Measurements from ENCODE around the gene MRGPRG.

The MRGPRG gene

DNA sequence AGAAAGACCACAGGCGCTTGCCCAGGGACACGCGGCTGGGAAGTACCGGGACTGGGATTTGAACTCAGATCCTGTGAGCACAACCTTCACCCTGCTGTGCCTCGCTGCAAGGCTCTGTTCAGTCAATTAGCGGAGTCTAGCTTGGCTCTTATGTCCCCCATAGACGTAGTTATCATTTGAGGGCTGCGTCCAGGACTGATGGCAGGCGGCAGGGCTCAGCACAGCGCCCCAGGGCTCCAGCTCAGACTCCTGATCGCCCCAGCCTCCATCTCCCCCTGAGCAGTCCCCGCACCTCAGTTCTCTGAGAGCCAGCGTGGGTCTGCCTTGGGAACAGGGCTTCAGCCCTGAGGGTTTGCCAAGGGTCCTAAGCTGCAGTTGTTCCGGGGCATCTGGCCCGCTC lies 19.8 kb downstream of the MRGPRG start:
- no peak for FAIRE-seq
- TF ChIP-seq, protein P1, sequence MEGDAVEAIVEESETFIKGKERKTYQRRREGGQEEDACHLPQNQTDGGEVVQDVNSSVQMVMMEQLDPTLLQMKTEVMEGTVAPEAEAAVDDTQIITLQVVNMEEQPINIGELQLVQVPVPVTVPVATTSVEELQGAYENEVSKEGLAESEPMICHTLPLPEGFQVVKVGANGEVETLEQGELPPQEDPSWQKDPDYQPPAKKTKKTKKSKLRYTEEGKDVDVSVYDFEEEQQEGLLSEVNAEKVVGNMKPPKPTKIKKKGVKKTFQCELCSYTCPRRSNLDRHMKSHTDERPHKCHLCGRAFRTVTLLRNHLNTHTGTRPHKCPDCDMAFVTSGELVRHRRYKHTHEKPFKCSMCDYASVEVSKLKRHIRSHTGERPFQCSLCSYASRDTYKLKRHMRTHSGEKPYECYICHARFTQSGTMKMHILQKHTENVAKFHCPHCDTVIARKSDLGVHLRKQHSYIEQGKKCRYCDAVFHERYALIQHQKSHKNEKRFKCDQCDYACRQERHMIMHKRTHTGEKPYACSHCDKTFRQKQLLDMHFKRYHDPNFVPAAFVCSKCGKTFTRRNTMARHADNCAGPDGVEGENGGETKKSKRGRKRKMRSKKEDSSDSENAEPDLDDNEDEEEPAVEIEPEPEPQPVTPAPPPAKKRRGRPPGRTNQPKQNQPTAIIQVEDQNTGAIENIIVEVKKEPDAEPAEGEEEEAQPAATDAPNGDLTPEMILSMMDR (IDR thresholded peaks at IDR 0.05; ENCODE audit: insufficient read depth, missing control alignments): no peak
- DNase-seq (ENCODE audit: insufficient read length, low spot score): no peak

DNA sequence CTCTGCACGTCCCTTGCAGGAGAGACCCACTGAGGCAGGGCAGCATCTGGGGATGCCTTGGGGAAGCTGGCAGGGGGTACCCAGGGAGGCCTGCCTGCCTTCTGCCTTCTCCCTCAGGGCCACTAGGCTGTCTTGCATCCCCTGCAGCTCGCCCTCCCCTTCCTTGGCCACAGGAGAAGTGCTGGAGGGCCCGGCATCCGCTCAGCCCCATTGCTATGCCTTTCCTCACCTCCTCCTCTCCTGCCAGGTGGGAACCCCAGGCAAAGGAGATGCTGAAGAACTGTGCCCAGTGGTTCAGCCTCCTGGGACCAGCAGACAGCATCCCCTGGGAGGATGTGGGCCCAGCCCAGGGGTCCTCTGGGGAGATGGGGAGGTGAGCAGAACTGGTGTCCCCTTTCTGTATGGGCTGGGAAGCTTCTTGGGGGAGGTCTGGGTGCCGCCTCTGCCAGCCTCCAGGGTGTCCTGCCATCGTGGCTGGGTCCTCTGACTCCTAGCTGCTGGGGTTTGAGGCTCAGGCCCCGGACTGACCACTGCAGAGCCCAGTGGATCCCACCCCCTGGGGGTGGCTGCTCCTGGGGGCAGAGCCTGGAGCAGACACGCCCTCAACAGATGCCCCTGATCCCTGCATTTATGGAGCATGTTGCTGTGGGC lies 20.6 kb downstream of the MRGPRG start:
- FAIRE-seq (no peak), DNase-seq (ENCODE audit: insufficient read length, low spot score) (no peak)
- TF ChIP-seq, protein P1 (IDR thresholded peaks at IDR 0.05; ENCODE audit: insufficient read depth, missing control alignments): no peak

DNA sequence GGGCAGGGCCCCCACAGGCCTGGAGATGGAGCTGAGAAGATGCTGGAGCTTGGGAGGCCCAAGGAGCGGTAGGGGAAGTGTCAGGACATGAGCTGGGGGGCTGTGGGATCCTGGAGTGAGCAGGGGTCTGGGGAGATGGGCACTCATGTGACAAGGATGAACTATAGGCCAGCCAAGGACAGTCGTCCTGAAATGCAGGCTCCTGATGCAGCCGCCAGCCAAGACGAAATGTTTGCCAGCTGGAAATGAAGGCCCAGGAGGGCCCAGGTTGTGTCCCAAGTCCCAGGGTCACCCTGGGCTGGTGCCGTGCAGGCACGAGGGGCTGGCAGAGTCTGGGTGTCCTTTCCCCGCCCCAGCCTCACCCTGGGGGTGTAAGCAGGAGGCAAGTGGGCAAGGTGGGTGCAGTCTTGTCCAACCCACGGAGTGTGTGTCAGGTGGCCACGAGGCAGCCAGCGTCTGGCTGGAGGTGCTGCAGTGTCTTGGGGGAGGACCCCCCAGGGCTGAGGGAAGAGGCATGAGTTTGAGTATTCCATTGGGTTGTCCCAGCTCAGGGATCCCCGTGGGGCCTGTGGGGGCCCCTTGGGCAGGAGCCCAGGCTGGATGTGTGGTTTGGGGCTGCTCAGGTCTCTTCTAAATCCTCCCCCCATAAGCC lies 21.4 kb downstream of the MRGPRG start:
- no peak for FAIRE-seq
- no peak for DNase-seq (ENCODE audit: insufficient read length, low spot score)
- TF ChIP-seq, protein P1 (IDR thresholded peaks at IDR 0.05; ENCODE audit: insufficient read depth, missing control alignments): no peak

DNA sequence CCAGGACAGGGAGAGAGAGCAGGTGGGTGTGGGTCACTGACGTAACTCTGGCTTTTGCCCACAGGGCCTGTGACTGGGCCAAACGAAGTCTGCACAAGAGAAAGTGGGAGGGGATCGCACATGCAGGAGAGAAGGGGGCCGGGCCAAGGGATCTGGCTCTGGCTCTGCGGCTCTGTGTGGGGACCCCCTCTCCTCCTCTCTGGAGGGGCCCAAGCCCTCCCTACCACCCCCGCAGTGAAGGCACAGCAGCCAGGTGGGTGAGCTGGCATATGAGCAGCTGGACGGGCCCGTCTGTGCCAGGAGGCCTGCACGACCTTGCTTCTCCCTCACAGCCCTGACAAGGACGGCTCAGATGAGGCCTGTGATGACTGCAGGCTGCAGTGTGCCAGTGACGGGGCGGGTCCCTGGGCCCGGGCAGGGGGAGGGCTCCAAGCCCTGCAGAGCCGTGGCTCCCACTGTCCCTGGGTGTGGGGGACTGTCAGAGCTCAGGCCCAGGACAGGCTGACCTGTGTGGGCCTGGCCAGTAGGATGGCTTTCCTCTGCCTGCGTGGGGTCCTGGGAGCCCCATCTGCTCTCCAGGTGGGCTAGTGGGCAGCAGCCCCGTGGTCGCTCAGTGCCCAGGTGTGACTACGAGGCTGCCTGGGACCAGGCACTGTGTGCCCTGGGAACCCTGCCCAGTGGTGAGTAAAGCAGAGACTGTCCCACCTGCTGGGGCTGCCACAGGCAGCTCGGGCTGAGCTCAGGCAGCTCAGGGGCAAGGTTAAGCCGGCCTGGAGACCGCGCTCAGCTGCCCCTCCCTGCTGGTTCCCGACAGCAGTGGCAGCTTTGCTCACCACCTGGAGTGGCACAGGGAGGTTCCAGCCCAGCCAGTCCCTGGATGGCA lies 22.2 kb downstream of the MRGPRG start:
- FAIRE-seq: no peak
- DNase-seq (ENCODE audit: insufficient read length, low spot score): no peak
- TF ChIP-seq, protein P1 (IDR thresholded peaks at IDR 0.05; ENCODE audit: insufficient read depth, missing control alignments): no peak

DNA sequence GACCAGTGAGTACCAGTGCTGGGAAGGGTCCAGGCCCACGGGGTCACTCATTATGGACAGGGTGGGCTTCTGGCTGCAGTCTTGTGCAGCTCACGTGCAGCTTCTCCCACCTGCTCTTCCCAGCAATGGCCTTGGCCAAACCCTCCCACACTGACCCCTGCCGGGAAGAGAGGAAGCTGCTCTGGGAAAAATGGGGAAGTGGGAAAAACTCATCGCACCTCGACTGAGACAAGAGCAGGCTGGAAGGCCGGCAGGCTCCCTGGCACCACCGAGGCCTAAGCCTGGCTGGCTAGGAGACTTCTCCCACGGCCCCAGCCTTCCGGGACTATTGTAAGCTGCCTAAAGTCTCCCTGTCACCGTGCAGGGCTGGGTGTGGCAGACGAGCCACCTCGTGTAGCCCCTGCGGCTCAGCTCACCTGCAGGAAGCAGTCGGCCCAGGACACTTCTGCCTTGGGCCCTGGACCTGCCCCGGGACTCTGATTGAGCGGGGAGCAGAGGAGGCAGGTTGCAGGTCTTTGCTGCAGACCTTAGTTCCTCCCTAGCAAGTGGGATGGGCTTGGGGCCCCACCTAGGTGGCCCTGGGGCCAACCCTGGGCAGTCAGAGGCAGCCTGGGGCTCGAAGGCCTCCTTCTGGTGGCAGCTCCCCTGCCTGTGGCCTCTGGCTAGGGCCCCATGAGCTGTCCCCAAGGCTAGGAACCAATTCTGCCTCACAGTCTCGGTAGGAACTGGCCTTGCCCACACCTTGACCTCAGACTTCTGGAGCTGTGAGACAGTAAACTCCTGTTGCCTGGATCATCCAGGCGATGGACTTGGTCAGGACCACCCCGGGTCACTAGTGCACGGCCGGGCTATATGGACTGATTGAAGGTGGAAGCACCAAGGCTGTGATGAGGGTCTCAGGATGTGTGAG lies 23.1 kb downstream of the MRGPRG start:
- DNase-seq (ENCODE audit: insufficient read length, low spot score) (no peak), FAIRE-seq (no peak)
- TF ChIP-seq, protein P1 (IDR thresholded peaks at IDR 0.05; ENCODE audit: insufficient read depth, missing control alignments): peak; percentile 47

DNA sequence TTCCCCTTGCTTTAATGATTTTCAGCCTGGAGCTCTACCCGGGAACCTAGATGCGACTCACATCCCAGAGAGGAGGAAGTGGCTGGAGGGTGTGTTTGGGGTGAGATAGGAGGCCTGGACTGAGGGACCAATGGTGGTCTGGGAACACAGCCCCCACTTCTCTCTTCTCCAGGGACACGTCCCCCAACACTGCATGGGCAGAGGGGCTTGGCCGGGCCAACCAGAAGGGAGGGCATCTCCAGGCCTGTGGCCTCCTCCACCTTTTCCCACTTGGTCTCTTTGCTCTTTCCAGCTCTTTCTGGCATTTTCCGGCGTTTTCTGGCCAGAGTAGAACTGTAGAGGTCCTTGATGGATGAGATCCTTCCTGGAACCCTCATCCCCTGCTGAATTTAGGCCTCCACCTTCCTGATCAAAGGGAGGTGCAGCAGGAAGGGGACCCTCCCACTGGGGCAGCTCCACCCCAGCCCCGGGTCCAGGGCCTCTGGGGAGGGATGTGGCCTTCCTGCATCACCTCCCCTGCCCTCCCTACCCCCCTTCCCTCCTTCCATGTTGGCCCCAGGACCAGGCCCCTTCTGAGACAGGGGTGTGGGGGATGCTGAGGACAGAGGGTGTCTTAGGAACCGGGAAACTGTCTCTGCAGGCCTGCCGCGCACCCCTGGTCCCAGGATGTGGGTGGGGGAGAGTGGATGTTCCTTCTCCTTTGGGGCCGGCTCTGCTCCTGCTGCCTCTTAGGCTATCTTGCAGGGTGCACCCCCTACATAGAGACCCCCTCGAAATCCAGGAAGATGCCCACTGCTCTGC lies 24.4 kb downstream of the MRGPRG start:
- no peak for DNase-seq (ENCODE audit: insufficient read length, low spot score)
- TF ChIP-seq, protein P1 (IDR thresholded peaks at IDR 0.05; ENCODE audit: insufficient read depth, missing control alignments): no peak
- FAIRE-seq: no peak

Data from D721Med (cell line).